Posterior cingulate gyrus (tissue), 11 donors: Measurements from ENCODE around the gene TMC7.
"Not testable (repeated sequence)": the region's sequence is repeated elsewhere in the genome, so short reads cannot be mapped to it uniquely, and the experiment has no call there.

Experiments used
- DNase-seq, 10 donors: peaks; one replicate each; pipeline versions ENCODE4 v3.0.0 to v3.0.0-alpha.2; 2020 to 2021; ENCODE audit warnings: mixed read lengths in 3 of 10
- intact Hi-C: fragments of 100-400 bp; cut with DNase I; formaldehyde crosslinking; loops from one replicate; pipeline ENCODE4 v1.15.1; 2023

TMC7 gene

DNA sequence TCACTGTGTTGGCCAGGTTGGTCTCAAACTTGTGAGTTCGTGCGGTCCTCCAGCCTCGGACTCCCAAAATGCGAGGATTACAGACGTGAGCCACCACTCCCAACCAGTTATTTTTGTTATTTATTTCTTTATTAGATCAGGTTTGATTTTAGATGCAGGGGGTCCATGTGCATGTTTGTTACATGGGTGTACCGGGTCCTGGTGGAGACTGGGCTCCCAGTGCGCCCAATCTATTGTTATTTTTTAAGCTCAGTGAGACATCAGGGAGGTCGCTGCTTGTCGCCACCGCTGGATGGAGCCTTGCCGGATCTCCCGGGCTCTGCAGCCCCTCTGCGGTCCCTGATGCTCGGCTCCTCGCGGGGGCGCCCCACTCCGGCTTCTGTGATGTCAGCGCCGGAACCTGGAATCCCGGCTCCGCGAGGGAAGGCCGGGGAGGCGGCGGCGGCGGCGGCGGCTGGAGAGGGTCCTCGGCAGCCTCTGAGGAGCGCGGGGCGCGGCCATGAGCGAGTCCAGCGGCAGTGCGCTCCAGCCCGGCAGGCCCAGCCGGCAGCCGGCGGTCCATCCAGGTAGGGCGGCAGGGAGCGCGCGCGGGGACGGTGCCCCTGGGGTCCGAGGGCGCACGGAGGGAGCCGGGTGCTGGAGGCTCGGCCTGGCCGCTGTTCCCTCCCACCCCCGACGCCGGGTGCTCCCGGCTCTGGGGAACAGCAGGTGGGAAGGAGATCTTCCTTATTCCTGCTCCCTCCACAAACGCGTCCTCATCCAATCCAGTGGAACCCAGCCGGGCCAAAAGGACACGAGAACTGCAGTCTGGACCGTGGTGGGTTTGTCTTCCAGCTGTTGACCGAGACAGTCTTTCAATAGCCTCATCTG lies at the start of gene TMC7:
TSS of gene TMC7 (plus strand) at position 370 of the 870 bp plus-strand sequence. CDS start at position 500, 130 bp downstream.
- DNase-seq = peak; percentile 82 to 99 (median 94)
- intact Hi-C loops = loop anchor here (2.0 to 10.0 kb wide), 3 partner anchors 85 to 391 kb away; no protein-coding TSS in a partner anchor

DNA sequence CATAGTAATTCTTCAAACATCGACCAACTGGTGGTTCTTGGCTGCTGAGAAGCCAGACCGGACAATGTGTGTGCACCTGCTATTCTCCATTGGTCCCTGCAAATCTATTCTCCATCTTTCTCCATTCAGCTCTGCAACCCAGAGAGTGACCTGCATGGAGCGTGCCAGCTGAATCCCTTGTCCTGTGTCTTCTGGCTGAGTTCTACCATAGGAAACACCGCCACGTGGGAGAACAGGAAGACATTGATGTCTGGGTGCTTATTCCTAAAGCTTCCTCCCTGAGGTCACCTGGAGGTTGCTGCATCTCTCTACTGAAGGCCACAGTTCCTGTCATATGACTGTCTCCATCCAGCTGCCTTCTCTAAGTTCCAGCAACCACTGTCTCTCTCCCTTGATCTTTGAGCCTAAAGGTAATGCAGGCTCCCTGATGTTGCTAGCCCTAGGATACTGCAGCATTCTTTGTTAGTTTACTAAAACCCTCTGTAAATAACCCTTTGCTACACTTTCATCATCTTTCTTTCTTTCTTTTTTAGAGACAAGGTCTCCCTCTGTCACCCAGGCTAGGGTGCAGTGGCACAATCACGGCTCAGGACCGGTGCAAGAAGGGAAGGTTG lies 46.9 kb upstream of the TMC7 start:
- intact Hi-C loops = no loop called here
- peak in 1 of 10 donors; percentile 12 for DNase-seq

DNA sequence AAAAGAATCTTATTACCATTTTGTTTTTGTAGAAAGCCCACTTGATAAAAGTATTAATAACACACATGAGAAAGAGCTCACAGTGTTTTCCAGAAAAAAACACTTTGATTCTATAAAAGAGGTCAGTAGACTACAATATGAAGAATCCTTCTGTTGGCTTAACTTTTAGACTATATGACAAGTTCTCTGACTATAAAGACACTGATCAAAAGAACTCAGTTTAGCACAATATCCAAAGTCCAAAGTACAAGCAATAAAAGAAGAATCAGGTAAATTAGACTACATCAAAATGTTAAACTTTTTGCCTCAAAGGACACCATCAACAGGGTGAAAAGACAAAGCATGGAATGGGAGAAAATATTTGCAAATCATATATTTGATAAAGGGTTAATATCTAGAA lies 46.3 kb upstream of the TMC7 start:
- intact Hi-C loops = no loop called here
- DNase-seq = no peak

DNA sequence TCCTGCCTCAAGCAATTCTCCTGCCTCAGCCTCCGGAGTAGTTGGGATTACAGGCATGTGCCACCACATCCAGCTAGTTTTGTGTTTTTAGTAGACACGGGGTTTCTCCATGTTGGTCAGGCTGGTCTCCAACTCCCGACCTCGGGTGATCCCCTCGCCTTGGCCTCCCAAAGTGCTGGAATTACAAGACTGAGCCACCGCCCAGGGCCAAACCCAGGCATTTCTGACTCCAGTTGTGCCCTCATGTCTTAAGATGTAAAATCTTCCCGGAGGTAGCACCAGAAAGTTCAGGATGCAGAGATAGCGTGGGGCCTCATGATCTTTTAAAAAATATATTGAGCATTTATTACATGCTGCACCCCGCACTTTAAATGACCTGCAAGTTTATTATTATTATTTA lies 44.7 kb upstream of the TMC7 start:
- intact Hi-C loops = no loop called here
- peak in 1 of 10 donors; percentile 81 for DNase-seq

DNA sequence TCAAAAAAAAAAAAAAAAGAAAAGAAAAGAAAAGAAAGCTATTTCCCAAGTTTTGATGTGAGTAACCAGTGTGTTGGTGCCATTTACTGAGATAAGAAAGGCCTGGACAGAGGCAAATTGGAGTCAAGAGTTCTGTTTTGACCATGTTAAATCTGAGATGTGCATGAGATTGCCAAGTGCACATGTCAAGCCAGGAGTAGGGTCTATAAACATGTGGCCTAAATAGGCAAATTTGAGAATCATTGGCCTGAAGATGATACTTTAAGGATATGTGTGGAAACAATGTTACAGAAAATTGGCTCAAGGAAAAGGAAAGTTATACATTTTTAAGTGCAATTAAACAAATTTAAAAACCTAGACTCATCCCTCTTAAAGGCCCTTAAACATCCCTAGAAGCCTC lies 42.3 kb upstream of the TMC7 start:
- intact Hi-C loops = no loop called here

DNA sequence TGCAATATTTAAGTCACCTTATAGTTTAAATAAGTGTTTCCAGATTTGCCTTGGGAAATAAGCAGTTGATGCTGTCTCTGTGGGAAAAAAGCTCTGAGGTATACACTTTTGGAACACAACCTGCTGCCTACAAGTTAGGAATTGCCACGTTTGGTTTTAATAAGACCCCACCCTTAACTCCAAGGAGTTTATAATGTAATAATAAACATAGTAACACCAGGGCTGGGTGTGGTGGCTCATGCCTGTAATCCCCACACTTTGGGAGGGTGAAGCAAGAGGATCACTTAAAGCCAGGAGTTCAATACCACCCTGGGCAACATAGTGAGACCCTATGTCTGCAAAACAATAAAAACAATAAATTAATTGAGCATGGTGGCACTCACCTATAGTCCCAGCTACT lies 41.7 kb upstream of the TMC7 start:
- DNase-seq = no peak
- intact Hi-C loops = no loop called here

More for the DNA sequence above, 42.3 kb upstream of the TMC7 start:
- no peak for DNase-seq

DNA sequence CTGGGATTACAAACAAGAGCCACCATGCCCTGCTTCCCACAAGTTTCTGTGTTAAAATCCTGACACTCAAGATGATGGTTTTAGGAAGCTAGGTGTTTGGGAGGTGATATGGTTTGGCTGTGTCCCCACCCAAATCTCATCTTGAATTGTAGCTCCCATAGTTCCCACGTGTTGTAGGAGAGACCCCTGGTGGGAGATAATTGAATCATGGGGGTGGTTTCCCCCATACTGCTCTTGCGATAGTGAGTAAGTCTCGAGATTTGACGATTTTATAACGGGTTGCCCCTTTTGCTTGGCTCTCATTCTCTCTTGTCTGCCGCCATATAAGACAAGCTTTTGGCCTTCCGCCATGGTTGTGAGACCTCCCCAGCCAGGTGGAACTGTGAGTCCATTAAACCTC lies 40.3 kb upstream of the TMC7 start:
- no peak for DNase-seq
- intact Hi-C loops = no loop called here

DNA sequence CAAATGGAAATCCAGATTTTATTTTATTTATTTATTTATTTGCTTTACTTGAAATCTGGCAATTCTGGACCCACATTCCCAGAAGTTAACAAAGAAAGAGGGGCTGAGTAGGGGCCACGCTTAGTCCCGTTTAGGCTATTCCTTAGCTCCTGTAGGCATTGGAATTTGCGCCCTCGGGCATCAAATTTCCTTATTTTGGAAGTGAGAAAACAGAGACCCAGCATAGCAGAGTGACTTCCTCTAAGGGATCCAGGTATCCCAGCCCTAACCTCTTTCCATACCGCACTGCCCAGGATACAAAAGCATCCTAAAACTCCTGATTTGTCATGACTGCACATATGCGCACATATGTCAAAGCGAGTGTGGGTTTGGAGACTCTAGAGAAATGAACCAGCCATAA lies 38.5 kb upstream of the TMC7 start:
- DNase-seq = no peak
- intact Hi-C loops = no loop called here

DNA sequence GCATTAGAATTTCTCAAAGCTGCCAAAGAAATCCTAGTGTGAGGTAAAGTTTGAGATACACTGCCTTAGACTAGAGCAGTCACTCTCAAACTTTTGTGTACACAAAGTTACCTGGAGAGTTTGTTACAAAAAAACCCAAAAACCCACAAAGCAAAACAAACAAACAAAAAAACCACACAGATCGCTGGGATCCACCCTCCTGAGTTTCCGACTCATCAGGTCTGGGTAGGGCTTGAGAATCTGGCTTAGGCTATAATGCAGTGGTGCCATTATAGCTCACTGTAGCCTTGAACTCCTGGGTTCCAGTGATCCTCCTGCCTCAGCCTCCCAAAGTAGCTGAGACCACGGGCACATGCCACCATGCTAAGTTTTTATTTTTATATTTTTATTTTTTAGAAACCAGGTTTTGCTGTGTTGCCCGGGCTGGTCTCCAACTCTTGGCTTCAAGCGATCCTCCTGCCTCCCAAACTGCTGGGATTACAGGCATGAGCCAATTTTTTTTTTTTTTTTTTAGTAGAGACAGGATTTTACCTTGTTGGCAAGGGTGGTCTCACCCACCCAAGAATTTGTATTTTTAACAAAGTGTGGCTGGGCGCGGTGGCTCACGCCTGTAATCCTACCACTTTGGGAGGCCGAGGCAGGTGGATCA lies 35.2 kb upstream of the TMC7 start:
- intact Hi-C loops = no loop called here

DNA sequence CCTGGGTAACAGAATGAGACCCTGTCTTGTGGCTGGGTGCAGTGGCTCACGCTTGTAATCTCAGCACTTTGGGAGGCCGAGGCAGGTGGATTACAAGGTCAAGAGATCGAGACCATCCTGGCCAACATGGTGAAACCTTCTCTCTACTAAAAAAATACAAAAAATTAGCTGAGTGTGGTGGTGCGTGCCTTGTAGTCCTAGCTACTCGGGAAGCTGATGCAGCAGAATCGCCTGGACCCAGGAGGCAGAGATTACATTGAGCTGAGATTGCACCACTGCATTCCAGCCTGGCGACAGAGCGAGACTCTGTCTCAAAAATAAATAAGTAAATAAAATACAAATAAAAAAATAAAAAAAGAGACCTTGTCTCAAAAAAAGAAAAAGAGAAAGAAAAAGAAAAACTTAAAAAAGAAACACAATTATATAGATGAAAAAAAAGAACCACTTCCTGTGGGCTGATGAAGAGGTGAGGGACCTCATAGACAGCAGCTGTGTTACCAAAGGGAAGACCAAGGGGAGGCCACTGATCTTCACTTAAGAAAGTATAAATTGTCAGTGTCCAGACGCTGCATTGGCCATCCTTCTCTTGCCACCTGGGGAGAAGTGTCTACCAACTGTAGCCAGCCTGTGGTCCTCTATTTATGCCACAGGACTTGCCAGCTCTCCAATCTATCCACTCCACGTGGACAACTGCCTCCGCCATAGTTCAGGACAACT lies 33.1 kb upstream of the TMC7 start:
- no peak for DNase-seq
- intact Hi-C loops = no loop called here

More for the DNA sequence above, 35.2 kb upstream of the TMC7 start:
- DNase-seq = no peak

DNA sequence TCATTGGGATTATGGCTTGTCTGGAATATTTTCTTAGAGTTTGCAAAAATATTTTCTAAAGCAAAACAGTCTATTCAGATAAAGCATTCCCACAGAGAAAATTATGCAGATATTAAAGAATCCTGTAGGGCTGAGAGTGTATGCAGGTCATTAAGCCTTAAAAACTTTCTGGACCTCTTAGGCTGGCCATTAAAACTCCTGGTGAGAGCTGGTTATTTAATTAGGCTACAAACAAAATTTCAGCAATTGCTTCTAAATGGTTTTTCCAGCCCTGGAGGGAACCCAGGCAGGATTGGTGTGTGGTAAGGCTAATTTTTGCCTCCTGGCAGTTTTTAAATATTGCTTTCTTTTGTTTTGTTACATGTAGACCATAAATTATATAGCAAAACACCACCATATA lies 30.2 kb upstream of the TMC7 start:
- DNase-seq = no peak
- intact Hi-C loops = no loop called here

DNA sequence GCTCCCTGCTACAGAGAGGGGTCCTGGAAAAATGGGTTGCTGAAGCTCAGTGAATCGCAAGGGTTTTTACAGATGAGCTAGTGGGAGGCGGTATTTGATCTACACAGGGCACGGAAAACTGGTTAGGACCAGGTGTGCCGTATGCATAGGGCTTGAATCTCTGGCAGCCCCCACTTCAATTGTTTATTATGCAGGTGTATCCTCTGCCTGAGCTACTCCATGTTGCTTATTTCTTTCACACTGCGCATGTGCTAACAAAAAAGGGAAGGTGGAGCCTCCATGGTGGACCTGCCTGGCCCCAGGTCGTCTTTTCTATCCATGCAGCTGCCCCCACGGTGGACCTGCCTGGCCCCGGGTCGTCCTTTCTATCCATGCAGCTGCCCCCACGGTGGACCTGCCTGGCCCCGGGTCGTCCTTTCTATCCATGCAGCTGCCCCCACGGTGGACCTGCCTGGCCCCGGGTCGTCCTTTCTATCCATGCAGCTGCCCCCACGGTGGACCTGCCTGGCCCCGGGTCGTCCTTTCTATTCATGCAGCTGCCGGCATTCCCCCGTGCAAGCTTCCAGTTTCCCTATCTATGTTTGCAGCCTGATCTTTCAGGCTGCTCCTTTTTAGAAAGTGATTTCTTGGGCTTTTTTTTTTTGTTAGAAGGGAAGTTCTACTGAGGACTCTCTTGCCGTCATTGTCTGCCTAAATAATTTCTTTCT lies 27.7 kb upstream of the TMC7 start:
- DNase-seq, intact Hi-C loops: not testable (repeated sequence)

DNA sequence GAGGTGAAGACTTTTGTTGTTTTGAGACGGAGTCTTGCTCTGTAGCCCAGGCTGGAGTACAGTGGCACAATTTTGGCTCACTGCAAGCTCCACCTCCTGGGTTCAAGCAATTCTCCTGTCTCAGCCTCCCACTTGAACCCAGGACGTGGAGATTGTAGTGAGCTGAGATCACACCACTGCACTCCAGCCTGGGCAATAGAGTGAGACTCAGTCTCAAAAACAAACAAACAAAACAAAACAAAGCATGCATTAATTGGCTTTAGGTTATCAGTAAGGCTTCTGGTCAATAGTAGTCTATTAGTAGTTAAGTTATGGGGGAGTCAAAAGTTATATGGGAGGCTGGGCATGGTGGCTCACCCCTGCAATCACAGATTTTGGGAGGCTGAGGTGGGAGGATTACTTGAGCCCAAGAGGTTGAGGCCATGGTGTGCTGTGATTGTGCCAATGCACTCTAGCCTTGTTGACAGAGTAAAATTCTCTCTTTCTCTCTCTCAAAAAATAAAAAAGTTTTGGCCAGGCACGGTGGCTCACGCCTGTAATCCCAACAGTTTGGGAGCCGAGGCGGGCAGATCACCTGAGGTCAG lies 27.0 kb upstream of the TMC7 start:
- intact Hi-C loops, DNase-seq: not testable (repeated sequence)

DNA sequence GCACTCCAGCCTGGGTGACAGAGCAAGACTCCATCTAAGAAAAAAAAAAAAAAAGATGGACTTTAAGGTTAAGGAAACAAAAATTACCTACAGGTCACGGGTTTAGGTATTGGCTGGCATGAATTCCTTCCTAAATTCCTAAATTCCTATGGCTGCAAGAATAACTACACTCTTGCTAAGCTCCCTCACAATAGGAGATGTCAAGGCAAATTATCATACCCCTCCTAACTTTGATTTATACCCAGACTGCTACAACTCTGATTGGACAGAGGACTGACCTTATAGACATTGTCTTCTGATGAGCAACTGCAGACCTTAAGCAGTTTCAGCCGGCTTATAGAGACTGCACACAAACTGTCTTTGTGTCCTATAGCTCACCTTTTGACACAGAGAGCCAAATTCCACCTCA lies 25.1 kb upstream of the TMC7 start:
- intact Hi-C loops = no loop called here
- no peak for DNase-seq

DNA sequence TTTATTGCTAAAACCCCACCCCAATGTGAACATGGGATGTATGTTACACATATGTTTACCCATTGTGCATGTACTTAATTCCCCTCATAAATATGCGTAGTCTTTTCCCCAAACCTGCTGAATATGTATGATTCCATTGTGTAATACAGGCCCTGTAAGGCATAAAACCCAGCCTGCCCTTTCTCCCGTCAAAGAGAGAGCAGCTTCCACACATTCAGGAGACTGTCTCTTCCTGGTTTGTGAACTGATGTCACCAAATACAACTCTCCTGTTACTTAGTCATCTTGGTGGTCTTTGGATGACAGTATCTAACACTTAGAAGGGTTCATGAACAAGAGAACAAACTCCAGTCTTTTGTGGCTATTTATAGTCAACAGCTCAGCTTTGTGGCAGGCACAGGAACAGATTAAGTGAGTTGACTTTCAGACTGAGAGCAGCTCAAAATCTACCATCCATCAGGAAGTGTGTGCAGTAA lies 24.7 kb upstream of the TMC7 start:
- DNase-seq = no peak
- intact Hi-C loops = no loop called here

DNA sequence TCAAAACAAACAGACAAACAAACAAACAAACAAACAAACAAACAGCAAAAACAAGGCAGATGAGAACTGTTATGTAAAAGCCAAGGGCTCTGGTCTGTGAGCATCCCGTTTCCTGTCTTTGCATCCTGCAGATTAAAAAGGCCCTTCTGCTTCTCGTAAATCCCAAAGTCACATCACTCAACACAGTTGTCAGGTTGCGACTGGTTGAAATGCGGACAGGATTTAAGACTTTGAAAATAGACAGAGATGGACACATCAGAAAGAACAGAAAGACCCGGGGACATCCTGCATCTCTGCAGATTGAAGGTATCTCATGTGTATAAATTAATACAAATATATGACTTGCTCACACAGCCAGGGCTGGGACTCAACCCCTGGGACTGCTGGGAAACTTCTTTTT lies 18.2 kb upstream of the TMC7 start:
- DNase-seq = no peak
- intact Hi-C loops = no loop called here

DNA sequence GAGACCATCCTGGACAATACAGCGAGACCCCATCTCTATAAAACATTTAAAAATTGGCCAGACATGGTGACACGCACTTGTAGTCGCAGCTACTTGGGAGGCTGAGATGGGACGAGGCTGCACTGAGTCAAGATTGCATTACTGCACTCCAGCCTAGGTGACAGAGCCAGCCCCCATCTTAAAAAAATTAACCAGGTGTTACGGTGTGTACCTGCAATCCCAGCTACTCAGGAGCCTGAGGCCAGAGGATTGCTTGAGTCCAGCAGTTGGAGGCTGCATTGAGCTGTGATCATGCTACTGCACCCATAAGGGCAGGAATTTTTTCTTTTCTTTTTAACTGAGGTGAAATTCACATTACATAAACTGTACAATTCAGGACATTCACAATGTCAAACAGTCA lies 16.9 kb upstream of the TMC7 start:
- DNase-seq = no peak
- intact Hi-C loops = no loop called here

DNA sequence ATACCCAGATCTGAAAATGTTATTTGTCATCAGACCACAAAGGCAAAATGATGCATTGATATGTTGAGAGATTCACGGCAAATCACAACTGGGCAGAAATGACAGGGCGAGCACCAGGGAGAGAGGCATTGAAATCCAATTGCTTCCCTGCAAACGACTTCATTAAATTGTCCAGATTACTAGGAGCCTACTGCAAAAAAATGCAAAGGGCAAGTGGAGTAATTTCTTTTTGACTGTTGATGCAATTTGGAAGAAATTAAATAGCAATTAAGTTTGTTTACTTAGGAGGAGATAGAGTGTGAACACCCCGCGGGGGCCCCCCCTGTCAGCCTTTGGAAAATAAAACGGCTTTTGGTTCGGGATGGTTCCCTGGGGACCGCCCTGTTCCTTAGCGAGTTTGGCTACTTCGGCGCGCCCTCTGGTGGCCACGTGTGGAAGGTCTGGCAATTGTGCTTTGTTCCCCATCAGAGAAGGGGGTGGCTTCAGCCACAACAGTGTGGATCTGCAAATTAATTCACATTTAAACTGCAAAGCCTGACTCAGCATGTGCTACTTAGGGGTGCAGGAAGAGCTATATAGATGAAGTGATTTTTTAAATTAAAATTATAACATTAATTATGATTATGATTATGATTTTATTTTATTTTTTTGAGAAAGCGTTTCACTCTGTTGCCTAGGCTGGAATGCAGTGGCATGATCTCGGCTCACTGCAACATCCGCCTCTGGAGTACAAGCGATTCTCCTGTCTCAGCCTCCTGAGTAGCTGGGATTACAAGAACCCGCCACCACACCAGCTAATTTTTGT lies 14.5 kb upstream of the TMC7 start:
- intact Hi-C loops = loop anchor here (1.0 kb wide), 1 partner anchor 168 kb away; the partner anchor contains the start of gene ARL6IP1
- DNase-seq = peak; percentile 78 to 98 (median 94)

DNA sequence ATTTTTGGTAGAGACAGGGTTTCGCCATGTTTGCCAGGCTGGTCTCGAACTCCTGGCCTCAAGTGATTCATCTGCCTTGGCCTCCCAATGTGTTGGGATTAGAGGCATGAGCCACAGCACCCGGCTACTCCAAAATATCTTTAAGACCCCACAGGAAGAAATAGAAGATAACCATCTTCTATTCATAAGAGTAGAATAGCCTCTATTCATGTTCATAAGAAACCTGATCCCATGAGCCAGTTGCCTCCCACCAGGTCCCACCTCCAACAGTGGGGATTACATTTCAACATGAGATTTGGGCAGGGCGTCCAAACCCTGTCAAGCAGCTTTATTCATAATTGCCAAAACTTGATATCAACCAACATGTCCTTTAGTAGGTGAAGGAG lies 13.9 kb upstream of the TMC7 start:
- intact Hi-C loops = loop anchor here (1.0 kb wide), 1 partner anchor 169 kb away; the partner anchor contains the start of gene ARL6IP1
- no peak for DNase-seq
